ENCODE measurements around the gene LMBR1.
A peak's percentile ranks its signal among the peaks of the same experiment; 100 is the strongest.
"Not testable (repeated sequence)": the region's sequence is repeated elsewhere in the genome, so short reads cannot be mapped to it uniquely, and the experiment has no call there.

LMBR1 gene

DNA sequence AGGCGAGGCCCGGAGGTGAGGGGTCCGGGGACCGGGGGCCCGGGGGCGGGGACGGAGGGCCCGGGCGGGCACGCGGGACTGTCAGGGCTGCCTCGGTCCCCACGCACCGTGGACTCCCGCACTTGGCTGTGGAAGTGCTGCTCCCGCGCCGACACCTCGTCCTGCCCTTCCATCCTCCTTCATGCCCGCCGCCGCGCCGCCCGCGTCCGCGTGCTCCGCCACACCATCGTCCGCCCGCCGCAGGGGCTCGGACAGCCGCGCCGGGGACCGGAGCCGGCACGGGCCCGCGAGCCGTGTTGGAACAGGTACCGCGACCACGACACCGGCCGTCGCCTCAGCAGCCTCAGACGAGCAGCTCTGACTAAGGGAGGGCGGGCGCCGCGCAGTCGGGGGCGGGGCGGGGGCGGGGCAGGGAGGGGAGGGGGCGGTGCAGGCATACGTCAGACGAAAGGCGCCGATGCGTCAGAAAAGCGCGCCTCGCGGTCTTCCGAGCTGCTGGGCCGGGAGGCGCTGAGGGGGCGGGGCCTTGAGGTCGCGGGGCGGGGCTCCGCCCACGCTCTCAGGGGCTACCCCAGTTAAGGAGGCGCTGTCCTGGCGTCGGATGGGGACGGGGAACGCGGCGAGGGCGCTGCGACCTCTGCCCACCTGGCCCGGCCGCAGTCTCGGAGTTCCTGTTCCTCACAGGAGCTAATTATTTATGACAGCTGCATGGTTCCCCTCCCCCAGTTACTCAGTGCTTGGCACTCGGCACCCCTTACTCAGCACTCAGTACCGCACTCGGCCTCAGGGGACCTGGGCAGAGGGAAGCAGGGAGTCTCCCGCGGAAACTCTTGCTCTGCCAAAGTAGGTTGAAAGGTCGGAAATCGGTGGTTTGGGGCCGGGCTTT lies at the start of gene LMBR1:
Gene LMBR1, minus strand, starts transcription at position 363 of the 886 bp plus-strand sequence. Its CDS starts 190 bp downstream, at position 173.
- DNase-seq (ENCODE audit: low read depth in 1 of 2, low spot score in 1 of 2) = peak; percentile 94 to 96

GRCh38 chr7:156942708-156943090 lies 49.7 kb upstream of the LMBR1 start:
- DNase-seq (ENCODE audit: low read depth in 1 of 2, low spot score in 1 of 2) = no peak

- no peak for DNase-seq (ENCODE audit: low read depth in 1 of 2, low spot score in 1 of 2)
Measured at GRCh38 chr7:156941393-156942182, 48.6 kb upstream of the LMBR1 start.

GRCh38 chr7:156940421-156941122 lies 47.6 kb upstream of the LMBR1 start:
- no peak for DNase-seq (ENCODE audit: low read depth in 1 of 2, low spot score in 1 of 2)

DNA sequence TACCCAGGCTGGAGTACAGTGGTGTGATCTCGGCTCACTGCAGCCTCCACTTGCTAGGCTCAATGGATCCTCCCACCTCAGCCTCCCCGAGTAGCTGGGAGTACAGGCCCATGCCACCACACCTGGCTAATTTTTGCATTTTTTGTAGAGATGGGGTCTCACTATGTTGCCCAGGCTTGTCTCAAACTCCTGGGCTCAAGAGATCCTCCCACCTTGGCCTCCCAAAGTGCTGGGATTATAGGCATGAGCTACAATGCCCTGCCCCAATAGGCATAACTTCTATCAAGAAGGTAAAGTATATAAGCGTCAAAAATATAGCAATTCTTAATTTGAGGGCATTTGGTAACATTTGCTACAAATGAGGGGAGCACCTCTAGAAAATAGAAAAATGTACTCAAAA lies 43.8 kb upstream of the LMBR1 start:
- not testable (repeated sequence) for DNase-seq (ENCODE audit: low read depth in 1 of 2, low spot score in 1 of 2)

- DNase-seq (ENCODE audit: low read depth in 1 of 2, low spot score in 1 of 2) = no peak
Measured at GRCh38 chr7:156935250-156935649, 42.3 kb upstream of the LMBR1 start.

DNA sequence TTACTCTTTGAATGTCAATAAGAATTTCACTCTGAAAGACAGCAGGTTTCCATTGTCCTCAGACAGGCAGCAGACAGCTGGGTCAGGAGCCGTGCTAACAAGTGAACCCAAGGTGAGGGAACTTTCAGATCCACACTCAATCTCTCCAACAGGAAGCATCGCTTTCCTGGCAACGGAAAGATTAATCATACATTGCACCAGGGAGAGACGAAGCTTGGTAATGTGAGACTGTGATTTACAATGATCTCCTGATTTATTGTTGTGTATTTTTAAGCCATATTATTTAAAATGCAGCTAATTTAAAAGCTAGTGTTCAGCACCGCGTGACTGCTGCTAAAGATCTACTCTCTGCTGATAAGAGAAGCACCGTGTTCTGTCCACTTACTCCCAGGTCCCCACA lies 39.0 kb upstream of the LMBR1 start:
- DNase-seq (ENCODE audit: low read depth in 1 of 2, low spot score in 1 of 2) = no peak

GRCh38 chr7:156929789-156930539 lies 37.0 kb upstream of the LMBR1 start:
- DNase-seq (ENCODE audit: low read depth in 1 of 2, low spot score in 1 of 2) = no peak

DNA sequence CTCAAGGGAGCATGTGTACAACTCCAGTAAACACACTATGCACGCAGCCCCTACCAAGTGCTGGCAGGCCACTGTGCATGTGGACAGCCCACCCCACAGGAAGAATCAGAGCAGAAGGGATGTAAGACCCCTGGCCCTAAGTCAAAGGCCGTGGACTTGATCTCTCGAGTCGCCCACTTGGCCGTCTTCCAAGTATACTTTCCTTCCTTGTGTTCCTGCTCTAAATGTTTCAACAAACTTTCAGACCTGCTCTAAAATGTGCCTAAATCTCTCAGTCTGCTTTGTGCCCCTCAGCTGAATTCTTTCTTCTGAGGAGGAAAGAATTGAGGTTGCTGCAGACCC lies 35.4 kb upstream of the LMBR1 start:
- DNase-seq (ENCODE audit: low read depth in 1 of 2, low spot score in 1 of 2) = no peak

DNA sequence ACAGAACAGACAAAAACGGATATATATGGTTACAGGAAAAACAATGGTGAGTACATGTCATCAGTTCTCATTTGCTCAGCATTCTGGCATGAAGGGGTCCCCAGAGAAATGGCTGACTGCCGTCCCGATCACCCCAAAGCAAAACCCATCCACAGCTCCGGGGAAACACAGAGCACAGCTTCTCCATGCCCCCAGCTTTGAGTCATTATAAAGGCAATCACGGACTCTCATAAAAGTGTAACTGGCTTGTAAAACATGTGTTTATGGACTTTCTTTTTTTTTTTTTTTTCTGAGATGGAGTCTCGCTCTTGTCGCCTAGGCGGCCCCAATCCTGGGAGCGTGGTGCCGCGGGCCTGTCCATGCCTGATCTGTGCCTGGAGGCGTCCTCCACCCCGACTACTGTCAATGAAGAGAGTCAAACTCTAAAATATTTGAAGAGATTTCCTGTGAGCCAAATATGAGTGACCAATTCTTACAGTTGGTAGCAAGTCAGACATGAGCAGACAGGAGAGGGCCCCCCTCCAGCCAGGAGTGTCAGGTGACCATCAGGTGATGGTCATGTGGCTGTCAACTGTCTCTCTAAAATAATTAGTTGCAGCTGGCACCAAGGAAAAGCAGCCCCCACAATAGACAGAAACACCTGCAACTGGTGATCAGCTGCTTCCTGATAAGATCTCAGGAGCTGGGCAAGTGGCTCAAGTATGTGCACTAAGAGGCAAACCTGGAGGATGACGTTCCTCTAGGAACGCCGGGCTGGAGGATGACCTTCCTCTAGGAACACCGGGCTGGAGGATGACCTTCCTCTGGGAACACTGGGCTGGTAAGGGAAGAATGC lies 34.8 kb upstream of the LMBR1 start:
- no peak for DNase-seq (ENCODE audit: low read depth in 1 of 2, low spot score in 1 of 2)

DNA sequence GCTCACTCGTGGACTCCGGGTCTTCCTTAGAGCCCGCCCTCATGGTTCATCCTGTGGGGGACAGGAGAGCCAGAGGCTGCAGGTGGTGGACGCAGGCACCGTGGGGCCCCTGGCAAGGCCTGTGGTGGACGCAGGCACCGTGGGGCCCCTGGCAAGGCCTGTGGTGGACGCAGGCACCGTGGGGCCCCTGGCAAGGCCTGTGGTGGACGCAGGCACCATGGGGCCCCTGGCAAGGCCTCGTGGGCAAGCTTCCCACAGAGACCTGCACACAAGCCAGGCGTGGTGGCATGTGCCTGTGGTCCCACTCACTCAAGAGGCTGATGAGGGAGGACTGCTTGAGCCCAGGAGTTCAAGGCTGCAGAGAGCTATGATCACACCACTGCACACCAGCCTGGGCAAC lies 32.8 kb upstream of the LMBR1 start:
- not testable (repeated sequence) for DNase-seq (ENCODE audit: low read depth in 1 of 2, low spot score in 1 of 2)

DNA sequence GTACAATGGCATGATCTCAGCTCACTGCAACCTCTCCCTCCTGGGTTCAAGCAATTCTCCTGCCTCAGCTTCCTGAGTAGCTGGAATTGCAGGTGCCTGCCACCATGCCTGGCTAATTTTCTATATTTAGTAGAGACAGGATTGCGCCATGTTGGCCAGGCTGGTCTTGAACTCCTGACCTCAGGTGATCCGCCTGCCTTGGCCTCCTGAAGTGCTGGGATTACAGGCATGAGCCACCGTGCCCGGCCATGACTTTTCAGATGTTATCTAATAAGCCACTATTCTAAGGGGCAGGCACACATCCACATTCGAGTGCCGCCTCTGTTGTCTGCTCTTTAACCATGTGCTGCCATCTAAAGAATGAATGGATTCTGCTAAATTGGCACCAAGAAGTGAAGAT lies 29.3 kb upstream of the LMBR1 start:
- not testable (repeated sequence) for DNase-seq (ENCODE audit: low read depth in 1 of 2, low spot score in 1 of 2)

DNA sequence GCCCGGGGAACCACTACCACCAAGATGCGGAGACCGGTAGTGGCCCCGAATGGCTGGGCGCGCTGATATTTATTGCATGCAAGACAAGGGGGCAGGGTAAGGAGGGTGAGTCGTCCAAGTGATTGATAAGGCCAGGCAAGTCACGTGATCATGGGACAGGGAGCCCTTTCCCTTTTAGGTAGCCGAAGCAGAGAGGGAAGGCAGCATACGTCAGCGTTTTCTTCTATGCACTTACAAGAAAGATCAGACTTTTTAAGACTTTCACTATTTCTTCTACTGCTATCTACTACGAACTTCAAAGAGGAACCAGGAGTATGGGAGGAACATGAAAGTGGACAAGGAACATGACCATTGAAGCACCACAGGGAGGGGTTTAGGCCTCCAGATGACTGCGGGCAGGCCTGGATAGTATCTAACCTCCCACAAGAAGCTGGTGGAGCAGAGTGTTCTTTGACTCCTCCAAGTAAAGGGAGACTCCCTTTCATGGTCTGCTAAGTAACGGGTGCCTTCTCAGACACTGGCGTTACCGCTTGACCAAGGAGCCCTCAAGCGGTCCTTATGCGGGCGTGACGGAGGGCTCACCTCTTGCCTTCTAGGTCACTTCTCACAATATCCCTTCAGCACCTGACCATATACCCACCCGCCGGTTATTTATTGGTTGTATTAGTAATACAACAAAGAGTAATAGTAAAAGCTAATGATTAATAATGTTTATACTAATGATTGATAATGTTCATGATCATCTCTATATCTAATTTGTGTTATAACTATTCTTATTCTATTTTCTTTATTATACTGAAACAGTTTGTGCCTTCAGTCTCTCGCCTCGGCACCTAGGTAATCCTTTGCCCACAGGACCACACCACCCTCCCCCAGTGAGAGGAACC lies 27.7 kb upstream of the LMBR1 start:
- DNase-seq (ENCODE audit: low read depth in 1 of 2, low spot score in 1 of 2) = not testable (repeated sequence)

GRCh38 chr7:156920076-156920475 lies 27.1 kb upstream of the LMBR1 start:
- DNase-seq (ENCODE audit: low read depth in 1 of 2, low spot score in 1 of 2) = no peak

DNA sequence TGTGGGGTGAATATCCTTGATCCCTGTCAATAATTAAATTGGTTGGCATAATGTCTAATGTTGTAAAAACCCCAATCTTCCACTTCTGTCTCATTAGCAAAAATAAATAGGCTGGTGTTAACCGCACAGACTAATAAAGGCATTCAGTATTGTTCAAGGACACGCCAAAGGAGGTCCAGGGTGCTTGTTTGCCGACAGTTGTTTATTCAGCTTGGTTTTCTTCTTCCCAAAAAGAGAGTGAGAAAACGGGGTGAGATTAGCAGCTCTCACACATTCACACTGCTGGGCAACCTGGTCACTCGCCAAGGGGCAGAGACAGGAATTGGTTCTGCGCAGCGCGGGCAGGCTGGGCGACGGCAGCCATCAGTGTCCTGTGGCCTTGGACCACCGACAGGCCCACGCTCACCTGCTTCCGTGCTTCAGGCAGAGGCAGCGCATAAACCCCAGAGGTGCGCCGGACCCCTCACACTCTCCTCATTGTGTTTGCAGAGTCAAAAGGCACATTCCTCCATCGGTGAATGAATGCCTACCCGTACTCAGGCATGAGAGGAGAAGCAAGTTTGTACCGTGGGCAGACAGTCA lies 26.2 kb upstream of the LMBR1 start:
- DNase-seq (ENCODE audit: low read depth in 1 of 2, low spot score in 1 of 2) = no peak

GRCh38 chr7:156918635-156919034 lies 25.7 kb upstream of the LMBR1 start:
- DNase-seq (ENCODE audit: low read depth in 1 of 2, low spot score in 1 of 2) = no peak

GRCh38 chr7:156909574-156910252 lies 16.7 kb upstream of the LMBR1 start:
- not testable (repeated sequence) for DNase-seq (ENCODE audit: low read depth in 1 of 2, low spot score in 1 of 2)

- no peak for DNase-seq (ENCODE audit: low read depth in 1 of 2, low spot score in 1 of 2)
Measured at GRCh38 chr7:156907656-156908055, 14.7 kb upstream of the LMBR1 start.
